Smooth muscle cell (in vitro differentiated cells): Measurements from ENCODE around the gene DUSP7. TPM values are rescaled to one million over a fixed set of nuclear protein-coding genes. Genes with fewer than 3 reads are reported as not detected.

Experiments
- DNase-seq: peaks from one replicate; lab custom pipeline; 2025; ENCODE audit not compliant: unreplicated experiment; lab: John Stamatoyannopoulos, UW
- H2AFZ ChIP-seq: fragments of 200-600 bp; sonication (generic); 2 replicates; pipeline ENCODE4 v1.6.0; 2016; ENCODE audit warnings: antibody characterized with exemption, low read depth, mild to moderate bottlenecking
- H3F3A ChIP-seq: fragments of 200-600 bp; sonication (generic); 2 replicates; pipeline ENCODE4 v1.6.0; 2017; ENCODE audit warnings: antibody characterized with exemption, low read depth
- H3K27ac ChIP-seq: fragments of 200-600 bp; sonication (generic); 2 replicates; pipeline ENCODE4 v1.5.1; 2016; ENCODE audit warnings: low read depth, mild to moderate bottlenecking
- H3K27me3 ChIP-seq: fragments of 200-600 bp; sonication (generic); 2 replicates; pipeline ENCODE4 v1.6.1; 2016; ENCODE audit warnings: low read depth, mild to moderate bottlenecking
- H3K36me3 ChIP-seq: fragments of 200-600 bp; sonication (generic); 2 replicates; pipeline ENCODE4 v1.5.1; 2016; ENCODE audit warnings: low read depth
- H3K4me1 ChIP-seq: fragments of 200-600 bp; sonication (generic); 2 replicates; pipeline ENCODE4 v1.5.1; 2016; ENCODE audit warnings: low read depth
- H3K4me2 ChIP-seq: fragments of 200-600 bp; sonication (generic); 2 replicates; pipeline ENCODE4 v1.6.0; 2016; ENCODE audit warnings: mild to moderate bottlenecking
- H3K4me3 ChIP-seq: fragments of 200-600 bp; sonication (generic); 2 replicates; pipeline ENCODE4 v1.5.1; 2016; ENCODE audit warnings: mild to moderate bottlenecking
- H3K79me2 ChIP-seq: fragments of 200-600 bp; sonication (generic); 2 replicates; pipeline ENCODE4 v1.6.0; 2016; ENCODE audit warnings: low read depth, mild to moderate bottlenecking
- H3K9ac ChIP-seq: fragments of 200-600 bp; sonication (generic); 2 replicates; pipeline ENCODE4 v1.6.0; 2016; ENCODE audit warnings: low read depth
- H3K9me3 ChIP-seq: fragments of 200-600 bp; sonication (generic); replicated peaks from 2 replicates; pipeline ENCODE4 v1.5.1; 2016; ENCODE audit warnings: low read depth
- H4K20me1 ChIP-seq: fragments of 200-600 bp; sonication (generic); 2 replicates; pipeline ENCODE4 v1.6.0; 2016; ENCODE audit warnings: low read depth
- WGBS: methylation state at CpG from one replicate; pipeline ENCODE4 v1.1.7; 2016; ENCODE audit warnings: low lambda C conversion rate; 5-methylcytosine and 5-hydroxymethylcytosine counted together
- polyA plus RNA-seq: library from polyadenylated mRNA; unstranded; fragments of >200 nt; fragmentation: Nextera tagmentation; extraction: Ambion mirVana; gene quantifications from 2 replicates; pipeline ENCODE4 v1.2.1, GENCODE V29; 2016
- total RNA-seq: library from RNA; depleted of rRNA; stranded (reverse); fragments of >200 nt; gene quantifications from 2 replicates; pipeline ENCODE4 v1.2.3, GENCODE V29; 2014
- TF ChIP-seq, protein P1 (sequence below): fragments of 200-600 bp; sonication (generic); IDR thresholded peaks from 2 replicates; pipeline ENCODE4 v1.5.1; 2017; ENCODE audit warnings: borderline replicate concordance, mild to moderate bottlenecking, antibody characterized with exemption; ENCODE audit not compliant: insufficient read depth, poor library complexity, severe bottlenecking

Gene DUSP7
- total and polyA plus RNA-seq, 2 experiments from 2014 or later, result 12.4 to 26.8 TPM

DNA sequence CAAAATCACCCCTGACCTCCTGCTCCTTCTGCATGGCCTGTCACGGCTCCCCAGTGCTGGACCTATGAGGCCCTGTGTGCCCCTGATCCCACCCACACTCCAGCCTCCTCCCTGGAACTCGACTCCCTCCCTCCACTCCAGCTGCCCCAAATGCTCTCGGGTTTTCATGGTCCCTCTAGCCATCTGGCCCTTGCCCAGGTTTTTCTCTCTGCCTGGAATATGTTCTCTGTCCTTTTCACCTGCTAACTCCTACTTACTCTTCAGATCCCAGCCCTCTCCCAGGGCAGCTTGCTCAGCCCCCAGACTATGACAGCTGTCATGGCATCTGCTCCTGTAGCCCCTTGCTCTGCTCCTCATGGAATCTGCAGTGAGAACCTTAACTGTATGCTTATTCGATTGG is 30.3 kb downstream of the DUSP7 start:
- H3K27ac ChIP-seq, result no peak overlapping the region
- peaks cover 9% of the 10 kb centered on the region for H3K4me1 ChIP-seq
- H3K36me3 ChIP-seq, result no peaks in the 10 kb centered on the region
- WGBS, result 63% methylated on average over 4 of the region's 4 CpGs
- no peak overlapping the region for H3K4me3 ChIP-seq
- H3K79me2 ChIP-seq, result no peaks in the 10 kb centered on the region
- H3F3A ChIP-seq, result peaks cover 9% of the 10 kb centered on the region
- TF ChIP-seq, protein P1, sequence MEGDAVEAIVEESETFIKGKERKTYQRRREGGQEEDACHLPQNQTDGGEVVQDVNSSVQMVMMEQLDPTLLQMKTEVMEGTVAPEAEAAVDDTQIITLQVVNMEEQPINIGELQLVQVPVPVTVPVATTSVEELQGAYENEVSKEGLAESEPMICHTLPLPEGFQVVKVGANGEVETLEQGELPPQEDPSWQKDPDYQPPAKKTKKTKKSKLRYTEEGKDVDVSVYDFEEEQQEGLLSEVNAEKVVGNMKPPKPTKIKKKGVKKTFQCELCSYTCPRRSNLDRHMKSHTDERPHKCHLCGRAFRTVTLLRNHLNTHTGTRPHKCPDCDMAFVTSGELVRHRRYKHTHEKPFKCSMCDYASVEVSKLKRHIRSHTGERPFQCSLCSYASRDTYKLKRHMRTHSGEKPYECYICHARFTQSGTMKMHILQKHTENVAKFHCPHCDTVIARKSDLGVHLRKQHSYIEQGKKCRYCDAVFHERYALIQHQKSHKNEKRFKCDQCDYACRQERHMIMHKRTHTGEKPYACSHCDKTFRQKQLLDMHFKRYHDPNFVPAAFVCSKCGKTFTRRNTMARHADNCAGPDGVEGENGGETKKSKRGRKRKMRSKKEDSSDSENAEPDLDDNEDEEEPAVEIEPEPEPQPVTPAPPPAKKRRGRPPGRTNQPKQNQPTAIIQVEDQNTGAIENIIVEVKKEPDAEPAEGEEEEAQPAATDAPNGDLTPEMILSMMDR, result no peak
- H2AFZ ChIP-seq, result no peak overlapping the region
- H3K9ac ChIP-seq, result no peak overlapping the region
- H3K9me3 ChIP-seq, result no peaks in the 10 kb centered on the region
- no peaks in the 10 kb centered on the region for H3K27me3 ChIP-seq
- H3K4me2 ChIP-seq, result no peak overlapping the region
- no peaks in the 10 kb centered on the region for H4K20me1 ChIP-seq
- DNase-seq, result no peak

DNA sequence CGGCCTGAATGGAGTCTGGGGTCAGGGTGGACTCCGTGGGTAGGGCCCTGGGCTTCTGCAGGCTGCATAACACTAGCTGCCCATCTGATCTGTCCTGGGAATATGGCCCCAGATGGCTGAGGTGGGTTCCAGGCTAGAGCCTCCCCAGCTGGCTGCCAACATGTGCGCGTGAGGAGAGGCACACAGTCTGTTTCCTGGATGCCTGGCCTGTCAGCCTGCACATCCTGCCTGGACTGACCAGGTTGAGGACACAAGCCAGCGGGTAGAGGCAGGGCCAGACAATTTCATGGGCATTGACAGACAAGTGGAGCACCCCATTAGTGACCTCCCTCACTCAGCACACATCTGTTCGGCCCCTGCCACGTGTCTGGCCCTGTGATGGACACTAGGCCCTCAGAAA is 30.9 kb downstream of the DUSP7 start:
- H3F3A ChIP-seq, result peaks cover 9% of the 10 kb centered on the region
- no peak overlapping the region for H3K4me2 ChIP-seq
- no peak overlapping the region for H3K27ac ChIP-seq
- H3K9me3 ChIP-seq, result no peaks in the 10 kb centered on the region
- H3K27me3 ChIP-seq, result no peaks in the 10 kb centered on the region
- 96% methylated on average over 7 of the region's 7 CpGs for WGBS
- TF ChIP-seq, protein P1, result no peak
- H3K79me2 ChIP-seq, result no peaks in the 10 kb centered on the region
- no peak overlapping the region for H3K9ac ChIP-seq
- DNase-seq, result no peak
- H3K4me3 ChIP-seq, result no peak overlapping the region
- no peaks in the 10 kb centered on the region for H3K36me3 ChIP-seq
- no peak overlapping the region for H2AFZ ChIP-seq
- H3K4me1 ChIP-seq, result peaks cover 9% of the 10 kb centered on the region
- no peaks in the 10 kb centered on the region for H4K20me1 ChIP-seq

DNA sequence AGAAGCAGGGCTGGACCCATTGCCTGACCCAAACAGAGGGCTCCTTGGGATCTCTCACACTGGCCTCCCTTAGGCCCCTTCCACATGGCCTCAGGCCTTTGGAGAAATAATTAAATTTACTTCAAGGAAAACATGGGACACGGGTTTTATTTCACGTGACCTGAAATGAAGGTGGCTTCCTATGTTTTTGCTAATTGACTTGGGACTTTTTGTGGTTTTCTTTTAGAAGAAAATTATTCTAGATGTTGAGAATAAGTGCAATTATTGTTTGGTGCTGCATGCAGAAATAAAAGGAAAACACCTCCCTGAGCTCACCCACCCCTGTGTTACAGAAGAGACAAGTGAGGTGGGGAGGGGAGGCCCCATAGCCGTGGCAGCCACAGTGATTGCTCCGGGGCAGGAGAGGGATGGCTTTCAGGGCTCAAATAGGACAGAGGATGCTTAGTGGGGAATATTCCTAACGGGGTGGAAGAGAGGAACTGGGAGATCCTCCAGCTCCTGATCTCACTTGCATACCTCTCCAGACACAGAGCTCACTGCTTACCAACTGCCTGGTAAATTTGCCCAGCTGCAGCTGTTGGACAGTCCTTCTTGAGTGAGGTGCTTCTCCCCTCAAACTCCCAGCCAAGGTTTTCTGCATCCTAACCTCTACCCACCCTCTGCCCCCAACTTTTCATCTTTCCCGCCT is 31.5 kb downstream of the DUSP7 start:
- H3K9ac ChIP-seq, result no peak overlapping the region
- H3K4me3 ChIP-seq, result no peak overlapping the region
- TF ChIP-seq, protein P1, result no peak
- no peak overlapping the region for H3K4me2 ChIP-seq
- H3K79me2 ChIP-seq, result no peaks in the 10 kb centered on the region
- H3F3A ChIP-seq, result peaks cover 9% of the 10 kb centered on the region
- H2AFZ ChIP-seq, result no peak overlapping the region
- no peaks in the 10 kb centered on the region for H3K27me3 ChIP-seq
- no peak overlapping the region for H3K27ac ChIP-seq
- no peaks in the 10 kb centered on the region for H3K9me3 ChIP-seq
- no peak for DNase-seq
- H3K36me3 ChIP-seq, result no peaks in the 10 kb centered on the region
- WGBS, result 81% methylated on average over 6 of the region's 6 CpGs
- peaks cover 9% of the 10 kb centered on the region for H3K4me1 ChIP-seq
- H4K20me1 ChIP-seq, result no peaks in the 10 kb centered on the region
